Stimulated activated naive CD4-positive, alpha-beta T cell treated with Interleukin-2 at 50 U/mL for 16 hours (primary cell): ENCODE results near the gene ITGB3.

Source experiments
- DNase-seq: peaks from one replicate; lab custom pipeline; 2025; lab: John Stamatoyannopoulos, UW

Gene ITGB3

GRCh38 chr17:47338026-47338425, 84.4 kb downstream of the ITGB3 start:
- DNase-seq = no peak

GRCh38 chr17:47352848-47353247, 99.2 kb downstream of the ITGB3 start:
- no peak for DNase-seq

- DNase-seq = no peak
Measured at GRCh38 chr17:47358652-47359051, 105.0 kb downstream of the ITGB3 start.
